GM12801 (cell line): ENCODE results near the gene NKAIN2.

Experiments used
- CTCF ChIP-seq: IDR thresholded peaks from one replicate; pipeline ENCODE4 v1.5.1; 2011; ENCODE audit warnings: control low read depth; ENCODE audit not compliant: insufficient read length; ENCODE audit errors: extremely low read depth

Gene NKAIN2

GRCh38 chr6:124260337-124260736 lies 456.7 kb downstream of the NKAIN2 start:
- TF ChIP-seq CTCF = no peak

GRCh38 chr6:124269733-124270132 lies 466.1 kb downstream of the NKAIN2 start:
- TF ChIP-seq CTCF = no peak

GRCh38 chr6:124273701-124274100 lies 470.0 kb downstream of the NKAIN2 start:
- TF ChIP-seq CTCF = no peak

- TF ChIP-seq CTCF = no peak
These were observed 478.9 kb downstream of the NKAIN2 start for GRCh38 chr6:124282541-124282940.

- TF ChIP-seq CTCF = no peak
These were observed 479.8 kb downstream of the NKAIN2 start for GRCh38 chr6:124283486-124283885.

- TF ChIP-seq CTCF = no peak
These were observed 481.5 kb downstream of the NKAIN2 start for GRCh38 chr6:124285146-124285545.

- TF ChIP-seq CTCF = no peak
These were observed 491.0 kb downstream of the NKAIN2 start for GRCh38 chr6:124294574-124295200.

- no peak for TF ChIP-seq CTCF
These were observed 493.8 kb downstream of the NKAIN2 start for GRCh38 chr6:124297507-124297906.
